GM12878 (cell line): Measurements from ENCODE around the gene MOAP1. TPM values are rescaled to one million over a fixed set of nuclear protein-coding genes. Genes with fewer than 3 reads are reported as not detected.

Experiments
- CBX5 ChIP-seq: sonication (generic); IDR thresholded peaks from 2 replicates; pipeline ENCODE4 v1.6.1; 2016; ENCODE audit warnings: low read depth, moderate library complexity, mild to moderate bottlenecking, inconsistent platforms
- CHD1 ChIP-seq: IDR thresholded peaks from 2 replicates; pipeline ENCODE4 v1.6.1; 2012; ENCODE audit warnings: low read depth, low read length, improper control_type of control experiment
- EZH2 ChIP-seq: IDR thresholded peaks from 2 replicates; pipeline ENCODE4 v1.6.1; 2012; ENCODE audit warnings: low read depth, mild to moderate bottlenecking, control low read depth, inconsistent platforms, low read length, borderline replicate concordance; ENCODE audit not compliant: control insufficient read depth
- FOS ChIP-seq: IDR thresholded peaks from 3 replicates; pipeline ENCODE4 v1.6.1; 2011; ENCODE audit warnings: borderline replicate concordance; ENCODE audit not compliant: insufficient read length; ENCODE audit errors: extremely low read depth
- GATAD2B ChIP-seq: fragments of 450-650 bp; conservative IDR thresholded peaks from 2 replicates; pipeline ENCODE4 v1.6.1; 2017; ENCODE audit warnings: low read depth, mild to moderate bottlenecking, moderate library complexity
- HDAC2 ChIP-seq: fragments of 200-600 bp; sonication (generic); IDR thresholded peaks from 2 replicates; pipeline ENCODE4 v1.6.1; 2017
- HDGF ChIP-seq: fragments of 450-650 bp; IDR thresholded peaks from 2 replicates; pipeline ENCODE4 v1.6.1; 2016; ENCODE audit warnings: antibody characterized with exemption
- LARP7 ChIP-seq: fragments of 450-650 bp; IDR thresholded peaks from 2 replicates; pipeline ENCODE4 v1.6.1; 2017; ENCODE audit warnings: mild to moderate bottlenecking
- MEF2B ChIP-seq: fragments of 450-650 bp; IDR thresholded peaks from 2 replicates; pipeline ENCODE4 v1.6.1; 2018; ENCODE audit warnings: mild to moderate bottlenecking, moderate library complexity; ENCODE audit not compliant: partially characterized antibody, poor library complexity, severe bottlenecking
- MTA3 ChIP-seq: IDR thresholded peaks from 2 replicates; pipeline ENCODE4 v1.6.1; 2012; ENCODE audit warnings: low read length, inconsistent platforms, borderline replicate concordance
- PAX5 ChIP-seq: IDR thresholded peaks from 2 replicates; pipeline ENCODE4 v1.6.1; 2011; ENCODE audit warnings: low read depth, low read length, borderline replicate concordance
- POLR2A ChIP-seq: IDR thresholded peaks from 2 replicates; pipeline ENCODE4 v1.6.1; 2011; ENCODE audit warnings: low read depth, mild to moderate bottlenecking, low read length
- RAD21 ChIP-seq: IDR thresholded peaks from 2 replicates; pipeline ENCODE4 v1.6.1; 2011; ENCODE audit warnings: mild to moderate bottlenecking, low read depth, low read length, moderate library complexity; ENCODE audit not compliant: insufficient read depth
- RB1 ChIP-seq: fragments of 450-650 bp; formaldehyde crosslinking; IDR thresholded peaks from 2 replicates; pipeline ENCODE4 v1.6.1; 2017; ENCODE audit warnings: mild to moderate bottlenecking, borderline replicate concordance
- SMC3 ChIP-seq: IDR thresholded peaks from 2 replicates; pipeline ENCODE4 v1.6.1; 2011; ENCODE audit warnings: low read length, improper control_type of control experiment, borderline replicate concordance
- STAT1 ChIP-seq: fragments of 450-650 bp; conservative IDR thresholded peaks from 2 replicates; pipeline ENCODE4 v1.6.1; 2014; ENCODE audit warnings: antibody characterized with exemption, mild to moderate bottlenecking
- SUPT20H ChIP-seq: IDR thresholded peaks from 2 replicates; pipeline ENCODE4 v1.6.1; 2011; ENCODE audit warnings: low read depth, mild to moderate bottlenecking, low read length, moderate library complexity, borderline replicate concordance; ENCODE audit not compliant: control insufficient read depth
- TAF1 ChIP-seq: IDR thresholded peaks from 2 replicates; pipeline ENCODE4 v1.6.1; 2011; ENCODE audit warnings: mild to moderate bottlenecking, low read depth, low read length, borderline replicate concordance
- ZNF274 ChIP-seq: IDR thresholded peaks from one replicate; pipeline ENCODE4 v1.8.0; 2011; ENCODE audit not compliant: insufficient read length, insufficient read depth
- ZZZ3 ChIP-seq: IDR thresholded peaks from 2 replicates; pipeline ENCODE4 v1.6.1; 2011; ENCODE audit warnings: low read depth; ENCODE audit not compliant: control insufficient read depth, insufficient read length
- polyA plus RNA-seq, 11 experiments: library from polyadenylated mRNA; depleted of rRNA in 4 of 11; unstranded in 6 of 11; stranded (reverse) in 5 of 11; fragments of >200 nt; fragmentation: Nextera tagmentation in 4 of 11; fragmentation: Illumina TruSeq in 1 of 11; extraction: Ambion mirVana in 4 of 11; extraction: Trizol in 1 of 11; gene quantifications; 1 replicate in 1 of 11; 2 replicates in 10 of 11; pipeline versions ENCODE4 v1.2.1 to v1.2.3, GENCODE V29; 2011 to 2016; ENCODE audit warnings: inconsistent platforms in 2 of 11, missing spikeins in 2 of 11, low read depth in 1 of 11
- total RNA-seq, 4 experiments: library from RNA; depleted of rRNA in 3 of 4; stranded (reverse); fragments of >200 nt in 3 of 4; fragmentation: Illumina TruSeq in 1 of 4; extraction: Trizol in 1 of 4; gene quantifications; 2 replicates each; pipeline versions ENCODE4 v1.2.1 to v1.2.3, GENCODE V29; 2013 to 2021
- TF ChIP-seq, protein P1 (sequence below): fragments of 450-650 bp; IDR thresholded peaks from 2 replicates; pipeline ENCODE4 v1.6.1; 2017; ENCODE audit warnings: borderline replicate concordance
- TF ChIP-seq, protein P2 (sequence below): IDR thresholded peaks from 2 replicates; pipeline ENCODE4 v1.6.1; 2012; ENCODE audit warnings: low read depth, low read length, improper control_type of control experiment
- TF ChIP-seq, protein P3 (sequence below): fragments of 450-650 bp; IDR thresholded peaks from 2 replicates; pipeline ENCODE4 v1.6.1; 2017; ENCODE audit warnings: mild to moderate bottlenecking, moderate library complexity
- TF ChIP-seq, protein P4 (sequence below): fragments of 450-650 bp; IDR thresholded peaks from 2 replicates; pipeline ENCODE4 v1.6.1; 2017; ENCODE audit warnings: mild to moderate bottlenecking, low read depth, inconsistent platforms; ENCODE audit not compliant: poor library complexity, severe bottlenecking

The MOAP1 gene
- total and polyA plus RNA-seq, 10 of the 15 experiments (the other 5 are each of a cell fraction or from before 2014, with no cell fraction given) = 3.1 to 51.9 (median 11.4) TPM

DNA sequence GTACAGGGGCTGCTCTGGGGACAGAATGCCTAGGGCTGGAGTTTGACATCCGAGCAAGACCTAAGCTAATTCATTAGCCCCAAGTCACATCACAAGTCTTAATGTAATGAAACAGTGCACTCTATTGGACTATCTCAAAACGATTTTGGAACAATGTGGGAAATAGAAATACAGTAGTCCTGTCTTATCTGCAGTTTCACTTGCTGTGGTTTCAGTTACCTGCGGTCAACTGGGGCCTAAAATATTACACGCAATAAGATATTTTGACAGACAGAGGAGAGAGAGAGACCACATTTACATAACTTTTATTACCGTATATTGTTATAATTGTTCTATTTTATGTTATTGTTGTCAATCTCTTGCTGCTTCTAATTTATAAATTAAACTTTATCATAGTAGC lies 21.1 kb downstream of the MOAP1 start (continued):
- TF ChIP-seq, protein P1, sequence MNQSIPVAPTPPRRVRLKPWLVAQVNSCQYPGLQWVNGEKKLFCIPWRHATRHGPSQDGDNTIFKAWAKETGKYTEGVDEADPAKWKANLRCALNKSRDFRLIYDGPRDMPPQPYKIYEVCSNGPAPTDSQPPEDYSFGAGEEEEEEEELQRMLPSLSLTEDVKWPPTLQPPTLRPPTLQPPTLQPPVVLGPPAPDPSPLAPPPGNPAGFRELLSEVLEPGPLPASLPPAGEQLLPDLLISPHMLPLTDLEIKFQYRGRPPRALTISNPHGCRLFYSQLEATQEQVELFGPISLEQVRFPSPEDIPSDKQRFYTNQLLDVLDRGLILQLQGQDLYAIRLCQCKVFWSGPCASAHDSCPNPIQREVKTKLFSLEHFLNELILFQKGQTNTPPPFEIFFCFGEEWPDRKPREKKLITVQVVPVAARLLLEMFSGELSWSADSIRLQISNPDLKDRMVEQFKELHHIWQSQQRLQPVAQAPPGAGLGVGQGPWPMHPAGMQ = no peak
- 0 out of 2 replicates have a peak, but pooled peaks have one; percentile 3 for TF ChIP-seq SMC3
- TF ChIP-seq, protein P2, sequence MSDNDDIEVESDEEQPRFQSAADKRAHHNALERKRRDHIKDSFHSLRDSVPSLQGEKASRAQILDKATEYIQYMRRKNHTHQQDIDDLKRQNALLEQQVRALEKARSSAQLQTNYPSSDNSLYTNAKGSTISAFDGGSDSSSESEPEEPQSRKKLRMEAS = no peak
- TF ChIP-seq POLR2A = no peak
- no peak for TF ChIP-seq MTA3
- TF ChIP-seq ZNF274 = no peak
- TF ChIP-seq HDAC2 = no peak
- no peak for TF ChIP-seq GATAD2B
- no peak for TF ChIP-seq STAT1
- no peak for TF ChIP-seq CBX5
- no peak for TF ChIP-seq FOS
- no peak for TF ChIP-seq RB1
- TF ChIP-seq, protein P3, sequence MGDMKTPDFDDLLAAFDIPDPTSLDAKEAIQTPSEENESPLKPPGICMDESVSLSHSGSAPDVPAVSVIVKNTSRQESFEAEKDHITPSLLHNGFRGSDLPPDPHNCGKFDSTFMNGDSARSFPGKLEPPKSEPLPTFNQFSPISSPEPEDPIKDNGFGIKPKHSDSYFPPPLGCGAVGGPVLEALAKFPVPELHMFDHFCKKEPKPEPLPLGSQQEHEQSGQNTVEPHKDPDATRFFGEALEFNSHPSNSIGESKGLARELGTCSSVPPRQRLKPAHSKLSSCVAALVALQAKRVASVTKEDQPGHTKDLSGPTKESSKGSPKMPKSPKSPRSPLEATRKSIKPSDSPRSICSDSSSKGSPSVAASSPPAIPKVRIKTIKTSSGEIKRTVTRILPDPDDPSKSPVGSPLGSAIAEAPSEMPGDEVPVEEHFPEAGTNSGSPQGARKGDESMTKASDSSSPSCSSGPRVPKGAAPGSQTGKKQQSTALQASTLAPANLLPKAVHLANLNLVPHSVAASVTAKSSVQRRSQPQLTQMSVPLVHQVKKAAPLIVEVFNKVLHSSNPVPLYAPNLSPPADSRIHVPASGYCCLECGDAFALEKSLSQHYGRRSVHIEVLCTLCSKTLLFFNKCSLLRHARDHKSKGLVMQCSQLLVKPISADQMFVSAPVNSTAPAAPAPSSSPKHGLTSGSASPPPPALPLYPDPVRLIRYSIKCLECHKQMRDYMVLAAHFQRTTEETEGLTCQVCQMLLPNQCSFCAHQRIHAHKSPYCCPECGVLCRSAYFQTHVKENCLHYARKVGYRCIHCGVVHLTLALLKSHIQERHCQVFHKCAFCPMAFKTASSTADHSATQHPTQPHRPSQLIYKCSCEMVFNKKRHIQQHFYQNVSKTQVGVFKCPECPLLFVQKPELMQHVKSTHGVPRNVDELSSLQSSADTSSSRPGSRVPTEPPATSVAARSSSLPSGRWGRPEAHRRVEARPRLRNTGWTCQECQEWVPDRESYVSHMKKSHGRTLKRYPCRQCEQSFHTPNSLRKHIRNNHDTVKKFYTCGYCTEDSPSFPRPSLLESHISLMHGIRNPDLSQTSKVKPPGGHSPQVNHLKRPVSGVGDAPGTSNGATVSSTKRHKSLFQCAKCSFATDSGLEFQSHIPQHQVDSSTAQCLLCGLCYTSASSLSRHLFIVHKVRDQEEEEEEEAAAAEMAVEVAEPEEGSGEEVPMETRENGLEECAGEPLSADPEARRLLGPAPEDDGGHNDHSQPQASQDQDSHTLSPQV = peak; percentile 53; the same call in 1 of the 2 replicates
- no peak for TF ChIP-seq CHD1
- TF ChIP-seq LARP7 = no peak
- TF ChIP-seq RAD21 = no peak
- no peak for TF ChIP-seq ZZZ3
- no peak for TF ChIP-seq SUPT20H
- no peak for TF ChIP-seq HDGF
- TF ChIP-seq MEF2B = peak; percentile 57
- TF ChIP-seq TAF1 = no peak
- no peak for TF ChIP-seq PAX5
- TF ChIP-seq, protein P4, sequence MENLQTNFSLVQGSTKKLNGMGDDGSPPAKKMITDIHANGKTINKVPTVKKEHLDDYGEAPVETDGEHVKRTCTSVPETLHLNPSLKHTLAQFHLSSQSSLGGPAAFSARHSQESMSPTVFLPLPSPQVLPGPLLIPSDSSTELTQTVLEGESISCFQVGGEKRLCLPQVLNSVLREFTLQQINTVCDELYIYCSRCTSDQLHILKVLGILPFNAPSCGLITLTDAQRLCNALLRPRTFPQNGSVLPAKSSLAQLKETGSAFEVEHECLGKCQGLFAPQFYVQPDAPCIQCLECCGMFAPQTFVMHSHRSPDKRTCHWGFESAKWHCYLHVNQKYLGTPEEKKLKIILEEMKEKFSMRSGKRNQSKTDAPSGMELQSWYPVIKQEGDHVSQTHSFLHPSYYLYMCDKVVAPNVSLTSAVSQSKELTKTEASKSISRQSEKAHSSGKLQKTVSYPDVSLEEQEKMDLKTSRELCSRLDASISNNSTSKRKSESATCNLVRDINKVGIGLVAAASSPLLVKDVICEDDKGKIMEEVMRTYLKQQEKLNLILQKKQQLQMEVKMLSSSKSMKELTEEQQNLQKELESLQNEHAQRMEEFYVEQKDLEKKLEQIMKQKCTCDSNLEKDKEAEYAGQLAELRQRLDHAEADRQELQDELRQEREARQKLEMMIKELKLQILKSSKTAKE = peak; percentile 65
- no peak for TF ChIP-seq EZH2
